CD4-positive, alpha-beta T cell treated with Interleukin-15 for 4 hours (primary cell): ENCODE results near the gene SS18L1.

Experiments
- DNase-seq: peaks from one replicate; pipeline ENCODE4 v3.0.0-alpha.2; 2020; ENCODE audit warnings: low spot score

SS18L1 gene

GRCh38 chr20:62212299-62212698, 68.7 kb downstream of the SS18L1 start:
- no peak for DNase-seq

GRCh38 chr20:62214067-62214466, 70.5 kb downstream of the SS18L1 start:
- DNase-seq, result no peak

GRCh38 chr20:62215020-62215990, 71.7 kb downstream of the SS18L1 start:
- no peak for DNase-seq

- DNase-seq, result no peak
These were observed 72.5 kb downstream of the SS18L1 start for GRCh38 chr20:62215991-62216635.

GRCh38 chr20:62216636-62217566, 73.3 kb downstream of the SS18L1 start:
- DNase-seq, result no peak

- DNase-seq, result no peak
These were observed 74.6 kb downstream of the SS18L1 start for GRCh38 chr20:62217913-62218773.

GRCh38 chr20:62219101-62219991, 75.8 kb downstream of the SS18L1 start:
- no peak for DNase-seq

GRCh38 chr20:62219992-62220665, 76.6 kb downstream of the SS18L1 start, which contains the start of gene HRH3:
TSS of gene HRH3 (minus strand) at chr20:62220278. CDS start at chr20:62219970, 308 bp downstream.
- DNase-seq, result peak; percentile 32

- DNase-seq, result no peak
These were observed 77.3 kb downstream of the SS18L1 start for GRCh38 chr20:62220666-62221568.

- DNase-seq, result no peak
These were observed 78.8 kb downstream of the SS18L1 start for GRCh38 chr20:62222266-62222850.

- no peak for DNase-seq
These were observed 79.4 kb downstream of the SS18L1 start for GRCh38 chr20:62222972-62223371.

- no peak for DNase-seq
These were observed 80.0 kb downstream of the SS18L1 start for GRCh38 chr20:62223571-62223970.

GRCh38 chr20:62224113-62224855, 80.7 kb downstream of the SS18L1 start:
- DNase-seq, result no peak

GRCh38 chr20:62225026-62225425, 81.5 kb downstream of the SS18L1 start:
- DNase-seq, result no peak

GRCh38 chr20:62225820-62226635, 82.5 kb downstream of the SS18L1 start:
- no peak for DNase-seq
